ENCODE data around the gene PLCL1. TPM values are rescaled to one million over a fixed set of nuclear protein-coding genes. Genes with fewer than 3 reads are reported as not detected.

Gene PLCL1
- total RNA-seq, 2 donors from 2014 or later, result 0.04 to 0.11 TPM

DNA sequence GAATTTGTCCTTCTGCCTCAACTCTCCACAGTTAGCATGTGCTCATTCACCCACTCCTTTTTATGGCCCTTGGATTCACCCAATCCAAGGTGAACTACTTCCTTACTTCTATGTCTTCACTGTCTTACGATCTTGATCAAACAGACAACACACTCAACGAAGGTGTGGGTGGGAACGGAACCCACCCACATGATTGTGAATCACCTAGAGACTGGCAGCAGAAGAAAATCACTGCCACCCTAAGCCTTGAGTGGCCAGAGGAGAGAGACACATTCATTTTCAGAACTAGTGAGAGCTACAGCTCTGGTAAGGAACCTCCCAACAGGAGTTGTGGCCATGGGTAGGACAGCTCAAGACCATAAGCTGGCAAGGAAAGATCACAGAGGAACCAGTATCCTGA is 194.3 kb downstream of the PLCL1 start:
- Histone ChIP-seq H3K27me3 (ENCODE audit: control insufficient read depth, insufficient read depth, low read length, poor library complexity, severe bottlenecking) (peaks cover 14% of the 10 kb centered on the region), H3K27ac (ENCODE audit: low read depth, low read length) (no peak overlapping the region), H3K4me1 (ENCODE audit: control insufficient read depth, insufficient read depth, low read length) (no peaks in the 10 kb centered on the region), H3K9me3 (ENCODE audit: control insufficient read depth, low read length) (no peaks in the 10 kb centered on the region), H3K36me3 (ENCODE audit: control insufficient read depth, insufficient read depth, low read length) (no peaks in the 10 kb centered on the region), H3K9ac (ENCODE audit: extremely low read depth, low read length, poor library complexity, severe bottlenecking) (no peak overlapping the region), H3K4me3 (ENCODE audit: low read length) (no peak overlapping the region)
- Mint-ChIP-seq H3K27ac (no peak overlapping the region), H3K27me3 (ENCODE audit: insufficient read depth) (no peaks in the 10 kb centered on the region), H3K4me3 (no peak overlapping the region), H3K9me3 (no peaks in the 10 kb centered on the region), H3K36me3 (ENCODE audit: low read depth) (no peaks in the 10 kb centered on the region), H3K4me1 (peaks cover 5% of the 10 kb centered on the region)
- no peak for DNase-seq
- 91% methylated on average over 3 of the region's 3 CpGs; no CpG with 5 or more reads in 1 of the 2 experiments for WGBS, 2 experiments (ENCODE audit: insufficient coverage in 1 of 2, insufficient read length in 1 of 2)
- TF ChIP-seq, protein P1, sequence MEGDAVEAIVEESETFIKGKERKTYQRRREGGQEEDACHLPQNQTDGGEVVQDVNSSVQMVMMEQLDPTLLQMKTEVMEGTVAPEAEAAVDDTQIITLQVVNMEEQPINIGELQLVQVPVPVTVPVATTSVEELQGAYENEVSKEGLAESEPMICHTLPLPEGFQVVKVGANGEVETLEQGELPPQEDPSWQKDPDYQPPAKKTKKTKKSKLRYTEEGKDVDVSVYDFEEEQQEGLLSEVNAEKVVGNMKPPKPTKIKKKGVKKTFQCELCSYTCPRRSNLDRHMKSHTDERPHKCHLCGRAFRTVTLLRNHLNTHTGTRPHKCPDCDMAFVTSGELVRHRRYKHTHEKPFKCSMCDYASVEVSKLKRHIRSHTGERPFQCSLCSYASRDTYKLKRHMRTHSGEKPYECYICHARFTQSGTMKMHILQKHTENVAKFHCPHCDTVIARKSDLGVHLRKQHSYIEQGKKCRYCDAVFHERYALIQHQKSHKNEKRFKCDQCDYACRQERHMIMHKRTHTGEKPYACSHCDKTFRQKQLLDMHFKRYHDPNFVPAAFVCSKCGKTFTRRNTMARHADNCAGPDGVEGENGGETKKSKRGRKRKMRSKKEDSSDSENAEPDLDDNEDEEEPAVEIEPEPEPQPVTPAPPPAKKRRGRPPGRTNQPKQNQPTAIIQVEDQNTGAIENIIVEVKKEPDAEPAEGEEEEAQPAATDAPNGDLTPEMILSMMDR (conservative IDR thresholded peaks at IDR 0.05), result no peak

DNA sequence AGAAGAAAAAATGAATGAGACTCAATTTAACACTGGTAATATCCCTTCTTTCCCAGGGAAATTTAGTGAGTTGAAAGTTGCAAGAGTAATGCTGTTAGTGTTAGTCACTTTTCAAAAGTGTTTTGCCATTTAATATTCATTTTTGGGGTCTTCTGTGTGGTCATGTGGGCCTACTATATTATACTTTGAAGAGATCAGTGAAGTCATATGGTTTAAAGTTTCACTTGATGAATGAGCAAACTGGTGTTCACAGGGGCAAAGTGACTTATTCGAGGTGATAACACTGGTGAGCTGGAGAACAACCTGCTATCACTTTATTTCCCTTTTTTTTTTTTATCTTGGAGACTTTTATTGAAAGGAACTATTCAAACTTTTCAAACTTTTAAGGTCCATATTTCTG is 196.0 kb downstream of the PLCL1 start:
- Mint-ChIP-seq H3K4me1 (no peaks in the 10 kb centered on the region), H3K4me3 (no peak overlapping the region), H3K36me3 (ENCODE audit: low read depth) (no peaks in the 10 kb centered on the region), H3K27ac (no peak overlapping the region), H3K9me3 (no peaks in the 10 kb centered on the region), H3K27me3 (ENCODE audit: insufficient read depth) (no peaks in the 10 kb centered on the region)
- TF ChIP-seq, protein P1 (conservative IDR thresholded peaks at IDR 0.05), result no peak
- peaks cover 3% of the 10 kb centered on the region for H3K27me3 ChIP-seq (ENCODE audit: control insufficient read depth, insufficient read depth, low read length, poor library complexity, severe bottlenecking)
- H3K4me1 ChIP-seq (ENCODE audit: control insufficient read depth, insufficient read depth, low read length), result no peaks in the 10 kb centered on the region
- H3K4me3 ChIP-seq (ENCODE audit: low read length), result no peak overlapping the region
- no peaks in the 10 kb centered on the region for H3K9me3 ChIP-seq (ENCODE audit: control insufficient read depth, low read length)
- no peak overlapping the region for H3K9ac ChIP-seq (ENCODE audit: extremely low read depth, low read length, poor library complexity, severe bottlenecking)
- H3K27ac ChIP-seq (ENCODE audit: low read depth, low read length), result no peak overlapping the region
- H3K36me3 ChIP-seq (ENCODE audit: control insufficient read depth, insufficient read depth, low read length), result no peaks in the 10 kb centered on the region
- DNase-seq, result no peak
- WGBS, 2 experiments (ENCODE audit: insufficient coverage in 1 of 2, insufficient read length in 1 of 2), result 100% methylated on average over 1 of the region's 1 CpG; no CpG with 5 or more reads in 1 of the 2 experiments

DNA sequence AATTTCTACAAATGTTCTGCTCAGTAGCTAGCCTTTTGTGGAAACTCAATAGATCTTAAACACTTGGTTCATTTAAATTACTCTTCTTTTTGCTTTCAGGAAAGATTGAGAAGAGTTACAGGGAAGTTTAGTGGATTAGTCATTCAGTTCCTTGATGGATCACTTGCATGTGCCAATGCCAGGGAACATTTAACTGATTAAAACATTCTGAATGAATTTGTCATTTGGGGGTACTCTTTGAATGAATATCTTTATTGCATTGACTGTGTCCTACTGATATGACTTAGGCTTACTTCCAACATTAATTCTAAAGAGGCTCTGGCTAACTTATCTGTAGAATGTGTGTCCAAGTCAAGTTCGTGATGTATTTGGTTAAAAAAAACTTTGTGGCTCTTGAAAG is 199.8 kb downstream of the PLCL1 start:
- Mint-ChIP-seq H3K4me1 (no peaks in the 10 kb centered on the region), H3K4me3 (no peak overlapping the region), H3K27me3 (ENCODE audit: insufficient read depth) (no peaks in the 10 kb centered on the region), H3K27ac (no peak overlapping the region), H3K9me3 (no peaks in the 10 kb centered on the region), H3K36me3 (ENCODE audit: low read depth) (no peaks in the 10 kb centered on the region)
- WGBS, 2 experiments (ENCODE audit: insufficient coverage in 1 of 2, insufficient read length in 1 of 2), result 91% methylated on average over 1 of the region's 1 CpG; no CpG with 5 or more reads in 1 of the 2 experiments
- Histone ChIP-seq H3K9ac (ENCODE audit: extremely low read depth, low read length, poor library complexity, severe bottlenecking) (no peak overlapping the region), H3K27ac (ENCODE audit: low read depth, low read length) (no peak overlapping the region), H3K9me3 (ENCODE audit: control insufficient read depth, low read length) (no peaks in the 10 kb centered on the region), H3K36me3 (ENCODE audit: control insufficient read depth, insufficient read depth, low read length) (no peaks in the 10 kb centered on the region), H3K27me3 (ENCODE audit: control insufficient read depth, insufficient read depth, low read length, poor library complexity, severe bottlenecking) (no peaks in the 10 kb centered on the region), H3K4me3 (ENCODE audit: low read length) (no peak overlapping the region), H3K4me1 (ENCODE audit: control insufficient read depth, insufficient read depth, low read length) (no peaks in the 10 kb centered on the region)
- no peak for DNase-seq
- TF ChIP-seq, protein P1 (conservative IDR thresholded peaks at IDR 0.05), result no peak

Measured in endodermal cell (in vitro differentiated cells).